ENCODE results near the gene RBM18.

- TF ChIP-seq EP300 (IDR thresholded peaks at IDR 0.05) (no peak), POLR2A (IDR thresholded peaks at IDR 0.05; ENCODE audit: low read depth) (no peak), CTCF (IDR thresholded peaks at IDR 0.05) (no peak), POLR2AphosphoS5 (IDR thresholded peaks at IDR 0.05) (peak in 1 of 2 donors; percentile 19)
Measured at GRCh38 chr9:122307061-122307460, 42.4 kb upstream of the RBM18 start.

All from esophagus muscularis mucosa (tissue), 4 donors.